ENCODE data around the gene HINT2.

Gene HINT2

GRCh38 chr9:35771534-35771933 lies 43.3 kb downstream of the HINT2 start:
- Histone ChIP-seq H3K4me3 (ENCODE audit: low read length) (no peak overlapping the region), H3K36me3 (replicated peaks; ENCODE audit: low read depth, low read length) (no peaks in the 10 kb centered on the region), H3K27ac (ENCODE audit: low read length) (no peak overlapping the region), H3K79me2 (ENCODE audit: low read length) (no peaks in the 10 kb centered on the region), H3K9ac (ENCODE audit: low read length) (no peak overlapping the region), H4K20me1 (ENCODE audit: insufficient read depth, low read length) (no peaks in the 10 kb centered on the region), H3K27me3 (ENCODE audit: low read depth, low read length) (no peaks in the 10 kb centered on the region), H2AFZ (ENCODE audit: low read depth, low read length) (no peak overlapping the region), H3K4me2 (ENCODE audit: low read length) (no peak overlapping the region), H3K9me3 (ENCODE audit: insufficient read depth, low read length) (no peaks in the 10 kb centered on the region), H3K4me1 (ENCODE audit: low read length) (peaks cover 19% of the 10 kb centered on the region)
- no peak for TF ChIP-seq CTCF (IDR thresholded peaks at IDR 0.05; ENCODE audit: low read depth, low read length)
- no peak for TF ChIP-seq EZH2phosphoT487 (IDR thresholded peaks at IDR 0.05; ENCODE audit: low read depth)

GRCh38 chr9:35771075-35771433 lies 43.8 kb downstream of the HINT2 start:
- H2AFZ ChIP-seq (ENCODE audit: low read depth, low read length) = no peak overlapping the region
- H3K27me3 ChIP-seq (ENCODE audit: low read depth, low read length) = no peaks in the 10 kb centered on the region
- H4K20me1 ChIP-seq (ENCODE audit: insufficient read depth, low read length) = no peaks in the 10 kb centered on the region
- no peaks in the 10 kb centered on the region for H3K79me2 ChIP-seq (ENCODE audit: low read length)
- H3K4me2 ChIP-seq (ENCODE audit: low read length) = no peak overlapping the region
- H3K9me3 ChIP-seq (ENCODE audit: insufficient read depth, low read length) = no peaks in the 10 kb centered on the region
- H3K9ac ChIP-seq (ENCODE audit: low read length) = no peak overlapping the region
- H3K4me1 ChIP-seq (ENCODE audit: low read length) = peaks cover 14% of the 10 kb centered on the region
- H3K36me3 ChIP-seq (replicated peaks; ENCODE audit: low read depth, low read length) = no peaks in the 10 kb centered on the region
- H3K4me3 ChIP-seq (ENCODE audit: low read length) = no peak overlapping the region
- no peak overlapping the region for H3K27ac ChIP-seq (ENCODE audit: low read length)
- TF ChIP-seq EZH2phosphoT487 (IDR thresholded peaks at IDR 0.05; ENCODE audit: low read depth) = no peak
- TF ChIP-seq CTCF (IDR thresholded peaks at IDR 0.05; ENCODE audit: low read depth, low read length) = no peak

GRCh38 chr9:35769763-35770162 lies 45.1 kb downstream of the HINT2 start:
- Histone ChIP-seq H2AFZ (ENCODE audit: low read depth, low read length) (no peak overlapping the region), H3K27ac (ENCODE audit: low read length) (no peak overlapping the region), H3K9me3 (ENCODE audit: insufficient read depth, low read length) (no peaks in the 10 kb centered on the region), H3K79me2 (ENCODE audit: low read length) (no peaks in the 10 kb centered on the region), H3K4me2 (ENCODE audit: low read length) (no peak overlapping the region), H3K9ac (ENCODE audit: low read length) (no peak overlapping the region), H3K4me1 (ENCODE audit: low read length) (peaks cover 7% of the 10 kb centered on the region; the same call in 1 of the 2 replicates), H3K4me3 (ENCODE audit: low read length) (no peak overlapping the region), H3K27me3 (ENCODE audit: low read depth, low read length) (no peaks in the 10 kb centered on the region), H3K36me3 (replicated peaks; ENCODE audit: low read depth, low read length) (no peaks in the 10 kb centered on the region), H4K20me1 (ENCODE audit: insufficient read depth, low read length) (no peaks in the 10 kb centered on the region)
- TF ChIP-seq CTCF (IDR thresholded peaks at IDR 0.05; ENCODE audit: low read depth, low read length) (no peak), EZH2phosphoT487 (IDR thresholded peaks at IDR 0.05; ENCODE audit: low read depth) (no peak)

- H3K79me2 ChIP-seq (ENCODE audit: low read length) = no peaks in the 10 kb centered on the region
- H3K9me3 ChIP-seq (ENCODE audit: insufficient read depth, low read length) = no peaks in the 10 kb centered on the region
- H3K27me3 ChIP-seq (ENCODE audit: low read depth, low read length) = no peaks in the 10 kb centered on the region
- no peak overlapping the region for H3K4me3 ChIP-seq (ENCODE audit: low read length)
- H4K20me1 ChIP-seq (ENCODE audit: insufficient read depth, low read length) = no peaks in the 10 kb centered on the region
- H3K4me1 ChIP-seq (ENCODE audit: low read length) = peaks cover 7% of the 10 kb centered on the region; the same call in 1 of the 2 replicates
- no peak overlapping the region for H3K9ac ChIP-seq (ENCODE audit: low read length)
- TF ChIP-seq EZH2phosphoT487 (IDR thresholded peaks at IDR 0.05; ENCODE audit: low read depth) (no peak), CTCF (IDR thresholded peaks at IDR 0.05; ENCODE audit: low read depth, low read length) (no peak)
- no peaks in the 10 kb centered on the region for H3K36me3 ChIP-seq (replicated peaks; ENCODE audit: low read depth, low read length)
- H3K27ac ChIP-seq (ENCODE audit: low read length) = no peak overlapping the region
- H2AFZ ChIP-seq (ENCODE audit: low read depth, low read length) = no peak overlapping the region
- no peak overlapping the region for H3K4me2 ChIP-seq (ENCODE audit: low read length)
Measured at GRCh38 chr9:35767458-35767857, 47.4 kb downstream of the HINT2 start.

Data from OCI-LY3 (cell line).